ENCODE data around the gene PDE4D. TPM values are rescaled to one million over a fixed set of nuclear protein-coding genes. Genes with fewer than 3 reads are reported as not detected.

Gene PDE4D
- total RNA-seq, 4 donors from 2014 or later = 15.9 to 66.3 (median 48.7) TPM

DNA sequence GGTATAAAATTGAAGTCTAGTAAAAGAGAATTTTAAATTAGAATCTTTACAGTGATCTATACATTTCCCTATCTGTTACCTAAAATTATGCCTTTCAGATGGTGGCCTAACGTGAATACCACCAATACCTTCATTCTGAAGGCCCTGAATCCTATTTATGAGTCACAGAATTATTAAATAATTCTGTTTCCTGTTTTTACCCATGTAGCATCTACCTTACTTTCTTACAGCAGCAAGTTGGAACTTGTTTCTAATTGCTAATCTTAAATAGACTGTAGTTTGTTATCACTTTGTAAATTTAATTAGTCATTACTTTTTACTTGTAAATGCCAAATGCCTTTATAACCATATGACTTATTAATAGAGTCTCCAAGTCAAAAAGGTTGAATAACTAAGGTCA lies 135.0 kb downstream of the PDE4D start:
- 80 to 85% methylated on average over 1 of the region's 1 CpG for WGBS, 2 donors
- no peaks in the 10 kb centered on the region for H3K9me3 ChIP-seq
- no peak overlapping the region for H3K4me3 ChIP-seq
- no peak for TF ChIP-seq POLR2A (IDR thresholded peaks at IDR 0.05)
- no peak for TF ChIP-seq EP300 (IDR thresholded peaks at IDR 0.05)
- TF ChIP-seq, protein P1, sequence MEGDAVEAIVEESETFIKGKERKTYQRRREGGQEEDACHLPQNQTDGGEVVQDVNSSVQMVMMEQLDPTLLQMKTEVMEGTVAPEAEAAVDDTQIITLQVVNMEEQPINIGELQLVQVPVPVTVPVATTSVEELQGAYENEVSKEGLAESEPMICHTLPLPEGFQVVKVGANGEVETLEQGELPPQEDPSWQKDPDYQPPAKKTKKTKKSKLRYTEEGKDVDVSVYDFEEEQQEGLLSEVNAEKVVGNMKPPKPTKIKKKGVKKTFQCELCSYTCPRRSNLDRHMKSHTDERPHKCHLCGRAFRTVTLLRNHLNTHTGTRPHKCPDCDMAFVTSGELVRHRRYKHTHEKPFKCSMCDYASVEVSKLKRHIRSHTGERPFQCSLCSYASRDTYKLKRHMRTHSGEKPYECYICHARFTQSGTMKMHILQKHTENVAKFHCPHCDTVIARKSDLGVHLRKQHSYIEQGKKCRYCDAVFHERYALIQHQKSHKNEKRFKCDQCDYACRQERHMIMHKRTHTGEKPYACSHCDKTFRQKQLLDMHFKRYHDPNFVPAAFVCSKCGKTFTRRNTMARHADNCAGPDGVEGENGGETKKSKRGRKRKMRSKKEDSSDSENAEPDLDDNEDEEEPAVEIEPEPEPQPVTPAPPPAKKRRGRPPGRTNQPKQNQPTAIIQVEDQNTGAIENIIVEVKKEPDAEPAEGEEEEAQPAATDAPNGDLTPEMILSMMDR (IDR thresholded peaks at IDR 0.05) = no peak
- no peaks in the 10 kb centered on the region for H3K27me3 ChIP-seq
- H3K4me1 ChIP-seq = no peaks in the 10 kb centered on the region
- DNase-seq (ENCODE audit: low spot score in 2 of 2) = no peak
- H3K36me3 ChIP-seq = no peaks in the 10 kb centered on the region
- H3K27ac ChIP-seq = no peak overlapping the region

DNA sequence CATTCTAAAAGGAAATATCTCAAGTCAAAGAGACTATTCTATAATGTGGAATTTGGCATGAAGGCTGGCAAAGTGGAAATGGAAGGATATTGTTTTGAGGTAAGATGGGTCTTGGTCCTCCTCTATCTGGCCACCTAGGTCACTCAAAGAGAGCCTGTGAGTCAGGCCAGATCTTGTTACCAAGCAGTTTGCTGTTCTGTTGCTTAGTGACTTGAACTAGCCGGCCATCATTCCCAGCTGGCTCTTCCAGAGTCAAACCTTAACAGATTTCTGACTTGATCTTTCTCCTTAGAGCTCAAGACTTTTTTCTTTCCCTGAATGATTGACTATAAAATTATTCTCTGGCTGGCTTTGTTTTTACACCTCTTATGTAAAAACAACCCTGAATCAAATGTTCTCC lies 136.1 kb downstream of the PDE4D start:
- H3K36me3 ChIP-seq = no peaks in the 10 kb centered on the region
- H3K9me3 ChIP-seq = no peaks in the 10 kb centered on the region
- no peaks in the 10 kb centered on the region for H3K4me1 ChIP-seq
- DNase-seq (ENCODE audit: low spot score in 2 of 2) = no peak
- H3K4me3 ChIP-seq = no peak overlapping the region
- 73 to 75% methylated on average over 1 of the region's 1 CpG for WGBS, 2 donors
- no peaks in the 10 kb centered on the region for H3K27me3 ChIP-seq
- no peak overlapping the region for H3K27ac ChIP-seq
- TF ChIP-seq, protein P1 (IDR thresholded peaks at IDR 0.05) = no peak
- no peak for TF ChIP-seq EP300 (IDR thresholded peaks at IDR 0.05)
- no peak for TF ChIP-seq POLR2A (IDR thresholded peaks at IDR 0.05)

DNA sequence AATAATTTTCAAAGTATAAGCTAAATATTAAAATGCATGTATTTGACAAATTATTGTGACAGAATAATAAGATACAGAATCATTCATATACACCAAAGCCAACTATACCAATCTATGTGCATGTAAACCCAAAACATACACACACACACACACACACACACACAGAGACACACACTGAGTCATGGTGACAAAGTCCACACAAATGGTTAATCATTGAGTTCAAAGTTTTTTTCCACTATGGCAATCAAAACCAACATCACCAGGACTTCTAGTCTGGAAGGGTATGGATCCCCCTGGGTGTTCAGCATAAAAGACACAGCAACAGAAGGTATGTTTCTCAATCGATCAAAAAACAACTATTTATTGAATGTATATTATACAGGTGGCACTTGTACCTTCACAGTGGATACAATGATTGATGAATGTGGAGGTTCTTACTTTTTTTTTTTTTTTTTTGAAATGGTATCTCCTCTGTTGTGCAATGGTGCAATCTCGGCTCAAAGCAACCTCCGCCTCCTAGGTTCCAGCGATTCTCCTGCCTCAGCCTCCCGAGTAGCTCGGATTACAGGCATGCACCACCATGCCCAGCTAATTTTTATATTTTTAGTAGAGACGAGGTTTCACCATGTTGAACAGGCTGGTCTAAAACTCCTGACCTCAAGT lies 137.0 kb downstream of the PDE4D start:
- 94 to 95% methylated on average over 7 of the region's 7 CpGs for WGBS, 2 donors
- Histone ChIP-seq H3K4me3 (no peak overlapping the region), H3K36me3 (no peaks in the 10 kb centered on the region)

DNA sequence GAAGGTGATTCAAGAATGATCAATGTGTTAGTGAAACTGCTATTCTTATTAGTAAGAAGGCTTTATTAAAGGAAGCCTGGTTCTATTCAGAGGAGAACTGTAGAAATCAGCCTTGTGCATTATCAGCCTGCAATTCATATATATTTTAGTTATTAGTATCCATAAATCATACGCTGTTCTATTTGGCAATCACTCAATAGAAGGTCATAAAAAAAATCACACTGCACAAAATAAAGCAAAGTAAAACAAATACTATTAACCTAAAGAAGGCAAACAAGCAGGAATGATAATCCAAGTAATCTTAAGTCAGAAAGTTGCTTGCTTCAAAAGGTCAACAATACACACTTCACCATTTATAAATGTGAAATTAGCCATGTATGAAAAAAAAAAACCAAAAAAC lies 138.1 kb downstream of the PDE4D start:
- no peaks in the 10 kb centered on the region for H3K9me3 ChIP-seq
- H3K27me3 ChIP-seq = no peaks in the 10 kb centered on the region
- 71 to 87% methylated on average over 1 of the region's 1 CpG for WGBS, 2 donors
- no peak overlapping the region for H3K27ac ChIP-seq
- H3K4me3 ChIP-seq = no peak overlapping the region
- no peaks in the 10 kb centered on the region for H3K4me1 ChIP-seq
- TF ChIP-seq POLR2A (IDR thresholded peaks at IDR 0.05) (no peak), EP300 (IDR thresholded peaks at IDR 0.05) (no peak)
- TF ChIP-seq, protein P1 (IDR thresholded peaks at IDR 0.05) = no peak
- DNase-seq (ENCODE audit: low spot score in 2 of 2) = no peak
- H3K36me3 ChIP-seq = no peaks in the 10 kb centered on the region

More for the DNA sequence above, 137.0 kb downstream of the PDE4D start:
- no peak for DNase-seq (ENCODE audit: low spot score in 2 of 2)
- no peak overlapping the region for H3K27ac ChIP-seq
- TF ChIP-seq EP300 (IDR thresholded peaks at IDR 0.05) (no peak), POLR2A (IDR thresholded peaks at IDR 0.05) (no peak)
- TF ChIP-seq, protein P1 (IDR thresholded peaks at IDR 0.05) = no peak
- no peaks in the 10 kb centered on the region for H3K27me3 ChIP-seq
- no peaks in the 10 kb centered on the region for H3K4me1 ChIP-seq
- no peaks in the 10 kb centered on the region for H3K9me3 ChIP-seq

DNA sequence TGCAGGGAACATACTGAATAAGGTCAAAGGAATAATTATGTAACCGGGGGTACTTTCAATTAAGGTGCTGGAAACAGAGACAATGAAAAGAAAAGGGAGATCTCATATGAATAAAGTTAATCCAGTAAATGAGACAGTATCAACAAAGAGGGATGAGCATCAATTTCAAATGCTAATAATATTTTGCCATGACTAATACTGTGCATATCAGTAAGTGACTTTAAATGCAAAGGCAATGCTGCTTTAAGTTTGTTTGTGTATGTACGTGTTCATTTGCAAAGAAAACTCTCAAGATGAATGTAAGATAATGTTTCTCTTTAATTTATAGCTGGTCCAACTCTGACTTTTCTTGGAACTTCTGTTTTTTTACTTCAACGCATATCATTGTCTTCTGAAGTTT lies 139.9 kb downstream of the PDE4D start:
- TF ChIP-seq, protein P1 (IDR thresholded peaks at IDR 0.05) = no peak
- TF ChIP-seq EP300 (IDR thresholded peaks at IDR 0.05) = no peak
- no peaks in the 10 kb centered on the region for H3K4me1 ChIP-seq

More for the DNA sequence above, 139.9 kb downstream of the PDE4D start:
- no peak for DNase-seq (ENCODE audit: low spot score in 2 of 2)
- Histone ChIP-seq H3K4me3 (no peak overlapping the region), H3K27ac (no peak overlapping the region), H3K27me3 (no peaks in the 10 kb centered on the region), H3K36me3 (no peaks in the 10 kb centered on the region), H3K9me3 (no peaks in the 10 kb centered on the region)
- WGBS, 2 donors = 81 to 82% methylated on average over 3 of the region's 3 CpGs

Measured in tibial nerve (tissue), 4 donors.